ENCODE measurements around the gene FAM163B. TPM values are rescaled to one million over a fixed set of nuclear protein-coding genes. Genes with fewer than 3 reads are reported as not detected.

The FAM163B gene
- total RNA-seq, 2 donors from 2014 or later, result 1.2 TPM; not detected in 1

DNA sequence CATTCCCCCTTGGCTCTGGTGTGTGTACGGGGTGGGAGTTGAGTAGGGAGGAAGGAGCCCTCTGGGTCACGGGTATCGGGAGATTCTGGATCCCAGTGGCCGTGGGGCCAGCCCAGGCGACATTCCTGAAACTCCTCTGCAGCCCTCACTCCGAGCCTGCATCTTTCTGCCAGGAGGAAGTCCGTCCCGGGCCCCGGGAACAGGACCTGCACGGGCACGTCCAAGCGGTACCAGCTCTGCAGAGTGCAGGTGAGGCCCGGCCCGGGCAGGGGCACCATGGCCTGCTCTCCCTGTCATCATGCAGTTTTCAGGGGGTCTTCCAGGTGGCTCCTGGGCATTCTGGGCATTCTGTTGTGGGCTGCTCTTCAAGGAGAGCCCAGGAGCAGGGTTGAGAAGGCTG, 71.0 kb downstream of the FAM163B start:
- Histone ChIP-seq H3K4me1 (peaks cover 12% of the 10 kb centered on the region), H3K27ac (no peak overlapping the region), H3K36me3 (no peaks in the 10 kb centered on the region), H3K9ac (ENCODE audit: low read depth in 2 of 2, low read length in 2 of 2) (no peak overlapping the region), H3K9me3 (no peaks in the 10 kb centered on the region), H3K27me3 (peaks cover 19% of the 10 kb centered on the region), H3K4me3 (no peak overlapping the region)
- DNase-seq, result no peak
- TF ChIP-seq, protein P1, sequence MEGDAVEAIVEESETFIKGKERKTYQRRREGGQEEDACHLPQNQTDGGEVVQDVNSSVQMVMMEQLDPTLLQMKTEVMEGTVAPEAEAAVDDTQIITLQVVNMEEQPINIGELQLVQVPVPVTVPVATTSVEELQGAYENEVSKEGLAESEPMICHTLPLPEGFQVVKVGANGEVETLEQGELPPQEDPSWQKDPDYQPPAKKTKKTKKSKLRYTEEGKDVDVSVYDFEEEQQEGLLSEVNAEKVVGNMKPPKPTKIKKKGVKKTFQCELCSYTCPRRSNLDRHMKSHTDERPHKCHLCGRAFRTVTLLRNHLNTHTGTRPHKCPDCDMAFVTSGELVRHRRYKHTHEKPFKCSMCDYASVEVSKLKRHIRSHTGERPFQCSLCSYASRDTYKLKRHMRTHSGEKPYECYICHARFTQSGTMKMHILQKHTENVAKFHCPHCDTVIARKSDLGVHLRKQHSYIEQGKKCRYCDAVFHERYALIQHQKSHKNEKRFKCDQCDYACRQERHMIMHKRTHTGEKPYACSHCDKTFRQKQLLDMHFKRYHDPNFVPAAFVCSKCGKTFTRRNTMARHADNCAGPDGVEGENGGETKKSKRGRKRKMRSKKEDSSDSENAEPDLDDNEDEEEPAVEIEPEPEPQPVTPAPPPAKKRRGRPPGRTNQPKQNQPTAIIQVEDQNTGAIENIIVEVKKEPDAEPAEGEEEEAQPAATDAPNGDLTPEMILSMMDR (IDR thresholded peaks at IDR 0.05), result no peak
- intact Hi-C loops (cut with DNase I), result no loop called here

DNA sequence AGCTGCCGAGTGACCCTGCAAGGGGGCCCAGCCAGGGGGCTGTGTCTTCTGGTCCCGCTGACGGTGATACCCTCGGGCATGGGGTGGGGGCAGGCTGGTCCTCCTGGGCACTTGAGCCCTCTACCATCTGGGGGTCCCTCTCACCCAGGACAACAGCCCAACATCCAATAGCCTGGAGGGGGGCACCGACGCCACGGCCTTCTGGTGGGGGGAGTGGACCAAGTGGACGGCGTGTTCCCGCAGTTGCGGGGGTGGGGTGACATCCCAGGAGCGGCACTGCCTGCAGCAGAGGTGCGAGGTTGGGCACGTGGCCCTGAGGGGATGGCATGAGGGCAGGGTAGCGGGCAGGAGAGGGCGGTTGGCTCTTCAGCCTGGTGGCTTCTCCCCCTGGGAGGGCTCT, 71.9 kb downstream of the FAM163B start:
- intact Hi-C loops (cut with DNase I), result no loop called here
- H3K27ac ChIP-seq, result no peak overlapping the region
- H3K36me3 ChIP-seq, result no peaks in the 10 kb centered on the region
- no peak for DNase-seq
- no peaks in the 10 kb centered on the region for H3K9me3 ChIP-seq
- TF ChIP-seq, protein P1 (IDR thresholded peaks at IDR 0.05), result no peak
- peaks cover 12% of the 10 kb centered on the region for H3K4me1 ChIP-seq
- H3K9ac ChIP-seq (ENCODE audit: low read depth in 2 of 2, low read length in 2 of 2), result no peak overlapping the region
- peaks cover 19% of the 10 kb centered on the region for H3K27me3 ChIP-seq
- no peak overlapping the region for H3K4me3 ChIP-seq

- H3K36me3 ChIP-seq, result no peaks in the 10 kb centered on the region
- intact Hi-C loops (cut with DNase I), result no loop called here
- no peak overlapping the region for H3K4me3 ChIP-seq
- no peak overlapping the region for H3K9ac ChIP-seq (ENCODE audit: low read depth in 2 of 2, low read length in 2 of 2)
- peaks cover 19% of the 10 kb centered on the region for H3K27me3 ChIP-seq
- no peak for DNase-seq
- no peak overlapping the region for H3K27ac ChIP-seq
- no peaks in the 10 kb centered on the region for H3K9me3 ChIP-seq
- H3K4me1 ChIP-seq, result peaks cover 12% of the 10 kb centered on the region
- TF ChIP-seq, protein P1 (IDR thresholded peaks at IDR 0.05), result no peak
Measured at GRCh38 chr9:133536536-133536935, 72.7 kb downstream of the FAM163B start.

DNA sequence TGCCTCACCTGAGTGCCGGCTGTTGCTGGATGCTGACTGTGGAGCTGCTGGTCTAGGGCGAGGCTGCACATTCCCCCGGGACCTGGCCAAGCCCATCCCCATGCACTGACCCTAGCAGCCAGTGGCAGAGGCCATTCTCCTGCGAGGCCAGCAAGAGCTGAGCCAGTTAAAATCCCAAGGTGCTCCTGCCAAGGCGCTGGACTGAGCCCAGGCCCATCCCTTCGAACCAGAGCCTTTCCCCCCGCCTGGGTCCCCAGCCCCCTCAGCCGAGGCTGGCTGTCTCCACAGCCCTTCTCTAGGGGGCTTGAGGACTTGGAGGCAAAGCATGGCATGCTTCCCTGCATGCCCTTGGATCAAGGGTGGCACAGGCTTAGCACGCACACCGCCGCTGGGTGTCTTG, 73.1 kb downstream of the FAM163B start:
- peaks cover 12% of the 10 kb centered on the region for H3K4me1 ChIP-seq
- H3K27me3 ChIP-seq, result peaks cover 19% of the 10 kb centered on the region
- TF ChIP-seq, protein P1 (IDR thresholded peaks at IDR 0.05), result no peak
- intact Hi-C loops (cut with DNase I), result no loop called here
- no peak overlapping the region for H3K27ac ChIP-seq
- H3K9ac ChIP-seq (ENCODE audit: low read depth in 2 of 2, low read length in 2 of 2), result no peak overlapping the region
- no peak for DNase-seq
- H3K9me3 ChIP-seq, result no peaks in the 10 kb centered on the region
- no peak overlapping the region for H3K4me3 ChIP-seq
- H3K36me3 ChIP-seq, result no peaks in the 10 kb centered on the region

DNA sequence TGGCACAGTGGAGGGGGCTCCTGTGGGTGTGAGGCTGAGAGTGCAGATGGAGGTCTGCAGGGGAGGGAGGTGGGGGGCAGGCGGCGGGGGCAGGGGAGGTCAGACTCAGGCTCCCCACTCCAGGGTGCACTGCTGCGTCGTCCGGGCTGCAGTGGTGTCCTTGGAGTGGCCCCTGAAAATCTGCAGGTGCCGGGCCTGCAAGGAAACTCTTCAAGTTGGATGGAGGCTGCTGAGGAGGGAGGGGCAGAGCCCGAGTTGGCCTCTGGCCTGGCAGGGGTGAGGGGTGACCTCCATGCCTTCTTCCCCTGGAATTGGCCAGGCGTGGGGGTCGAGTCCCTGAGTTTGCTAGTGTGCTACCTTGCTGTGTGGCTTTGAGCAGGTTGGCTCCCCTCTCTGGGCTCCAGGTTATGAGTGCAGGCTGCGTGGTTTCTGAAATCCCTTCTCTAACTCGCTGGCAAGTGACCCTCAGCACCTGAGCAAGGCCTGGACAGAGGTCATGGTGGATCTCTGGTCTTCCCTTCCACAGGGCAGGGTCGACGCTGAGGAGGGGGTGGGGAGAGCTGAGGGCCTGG, 73.8 kb downstream of the FAM163B start:
- Histone ChIP-seq H3K9ac (ENCODE audit: low read depth in 2 of 2, low read length in 2 of 2) (no peak overlapping the region), H3K27me3 (peaks cover 19% of the 10 kb centered on the region), H3K36me3 (no peaks in the 10 kb centered on the region), H3K4me1 (peaks cover 12% of the 10 kb centered on the region), H3K9me3 (no peaks in the 10 kb centered on the region), H3K4me3 (no peak overlapping the region), H3K27ac (no peak overlapping the region)
- TF ChIP-seq, protein P1 (IDR thresholded peaks at IDR 0.05), result no peak
- intact Hi-C loops (cut with DNase I), result no loop called here
- DNase-seq, result no peak
